Endothelial cell of umbilical vein (primary cell): ENCODE results near the gene CAPN2. TPM values are rescaled to one million over a fixed set of nuclear protein-coding genes. Genes with fewer than 3 reads are reported as not detected.

Source experiments
- BruUV-seq: library from RNA; stranded (reverse); fragments of 400-500 nt; replicated peaks from 2 replicates; lab custom pipeline; 2021; lab: Mats Ljungman, UMichigan
- CTCF ChIA-PET: fragments of 300-600, 350-600 bp; sonication (Branson Sonifier 250); formaldehyde crosslinking; loops from one replicate; lab custom pipeline; 2021; ENCODE audit warnings: antibody characterized with exemption, inconsistent platforms; lab: Charles Lee
- POLR2A ChIA-PET: fragments of 300-600, 350-600 bp; sonication (Branson Sonifier 250); formaldehyde crosslinking; loops from one replicate; lab custom pipeline; 2021; ENCODE audit warnings: antibody characterized with exemption, inconsistent platforms; lab: Charles Lee
- DNase-seq: peaks from one replicate; pipeline ENCODE4 v3.0.0-alpha.2; 2011; ENCODE audit warnings: low read depth, low spot score
- FAIRE-seq: peaks from 2 replicates; lab custom pipeline; 2011; peaks lifted over from hg19 to GRCh38; lab: Jason Lieb, UNC
- H2AFZ ChIP-seq: 2 replicates; pipeline ENCODE4 v1.6.0; 2012; ENCODE audit warnings: low read depth, low read length, control low read depth, inconsistent platforms
- H3K27ac ChIP-seq: 2 replicates; pipeline ENCODE4 v1.5.1; 2011; ENCODE audit warnings: low read depth, mild to moderate bottlenecking, control low read depth, low read length, moderate library complexity; ENCODE audit not compliant: insufficient read depth
- H3K27me3 ChIP-seq, 2 experiments: 2 replicates each; pipeline versions ENCODE4 v1.6.0 to v1.6.1; 2011; ENCODE audit warnings: low read length in 2 of 2, mixed read lengths in 1 of 2; ENCODE audit not compliant: control insufficient read depth in 2 of 2, insufficient read depth in 2 of 2
- H3K36me3 ChIP-seq, 2 experiments: 2 replicates in 1 of 2; 3 replicates in 1 of 2; pipeline ENCODE4 v1.5.1; 2011; ENCODE audit warnings: low read length in 2 of 2, mild to moderate bottlenecking in 1 of 2, moderate library complexity in 1 of 2; ENCODE audit not compliant: control insufficient read depth in 2 of 2, insufficient read depth in 2 of 2; ENCODE audit errors: extremely low read depth in 1 of 2
- H3K4me1 ChIP-seq: 3 replicates; pipeline ENCODE4 v1.5.1; 2011; ENCODE audit warnings: mild to moderate bottlenecking, low read length; ENCODE audit not compliant: control insufficient read depth, insufficient read depth; ENCODE audit errors: extremely low read depth
- H3K4me2 ChIP-seq: 2 replicates; pipeline ENCODE4 v1.6.1; 2011; ENCODE audit warnings: low read length, control low read depth, mixed read lengths; ENCODE audit not compliant: insufficient read depth
- H3K4me3 ChIP-seq, 3 experiments: fragments of 200-600 bp in 1 of 3; sonication (generic), shearing (Covaris generic) in 1 of 3; replicated peaks in 1 of 3; 2 replicates each; pipeline ENCODE4 v1.5.1; 2011 to 2016; ENCODE audit warnings: control low read depth in 3 of 3, low read length in 3 of 3, mild to moderate bottlenecking in 2 of 3, inconsistent platforms in 1 of 3, low read depth in 1 of 3, moderate library complexity in 1 of 3; ENCODE audit not compliant: insufficient read depth in 1 of 3
- H3K79me2 ChIP-seq: 2 replicates; pipeline ENCODE4 v1.6.0; 2012; ENCODE audit warnings: low read length, inconsistent platforms; ENCODE audit not compliant: control insufficient read depth, insufficient read depth
- H3K9ac ChIP-seq: replicated peaks from 2 replicates; pipeline ENCODE3; 2011; ENCODE audit warnings: low read length, control low read depth; ENCODE audit not compliant: insufficient read depth; ENCODE audit errors: extremely low read depth
- H3K9me1 ChIP-seq: replicated peaks from 3 replicates; pipeline ENCODE4 v1.6.0; 2011; ENCODE audit warnings: mild to moderate bottlenecking, low read length; ENCODE audit not compliant: control insufficient read depth, insufficient read depth; ENCODE audit errors: extremely low read depth
- H3K9me3 ChIP-seq: replicated peaks from 2 replicates; pipeline ENCODE4 v1.5.1; 2012; ENCODE audit warnings: low read length, inconsistent platforms; ENCODE audit not compliant: control insufficient read depth, insufficient read depth
- H4K20me1 ChIP-seq: replicated peaks from 2 replicates; pipeline ENCODE3; 2011; ENCODE audit warnings: mild to moderate bottlenecking, low read length; ENCODE audit not compliant: control insufficient read depth, insufficient read depth; ENCODE audit errors: extremely low read depth
- FOS ChIP-seq: IDR thresholded peaks from 2 replicates; pipeline ENCODE4 v1.6.1; 2011; ENCODE audit warnings: mild to moderate bottlenecking, low read length, moderate library complexity, borderline replicate concordance; ENCODE audit not compliant: insufficient read depth
- GATA2 ChIP-seq: IDR thresholded peaks from 2 replicates; pipeline ENCODE4 v1.7.0; 2011; ENCODE audit warnings: low read depth, mild to moderate bottlenecking, moderate library complexity, mixed read lengths, low read length; ENCODE audit not compliant: insufficient read length, insufficient read depth
- JUN ChIP-seq: IDR thresholded peaks from 2 replicates; pipeline ENCODE4 v1.6.1; 2011; ENCODE audit warnings: borderline replicate concordance, low read depth; ENCODE audit not compliant: insufficient read length, insufficient read depth
- dilution Hi-C: fragments of 300-500 bp; cut with MboI; formaldehyde crosslinking; loops from one replicate; pipeline ENCODE4 v1.15.0; 2019; ENCODE audit warnings: low sequenced_read_pairs; ENCODE audit not compliant: extremely low pct_ligation_motif_present
- intact Hi-C: fragments of 100-400 bp; cut with micrococcal nuclease; formaldehyde crosslinking; loops from one replicate; pipeline ENCODE4 v1.10.0; 2022
- polyA plus RNA-seq, 4 experiments: library from polyadenylated mRNA; depleted of rRNA in 3 of 4; stranded (reverse) in 3 of 4; unstranded in 1 of 4; fragments of >200 nt; gene quantifications; 2 replicates each; pipeline versions ENCODE4 v1.2.1 to v1.2.3, GENCODE V29; 2011 to 2012; ENCODE audit warnings: missing spikeins in 1 of 4
- total RNA-seq: library from RNA; stranded (reverse); gene quantifications from 2 replicates; pipeline ENCODE4 v1.2.3, GENCODE V29; 2021
- TF ChIP-seq, protein P1 (sequence below): IDR thresholded peaks from 2 replicates; pipeline ENCODE4 v1.6.1; 2011; ENCODE audit not compliant: insufficient read depth, insufficient read length

CAPN2 gene
- total and polyA plus RNA-seq, 2 donors (not counting 3 experiments of a cell fraction or from before 2014, with no cell fraction given), result 110 to 420 TPM

DNA sequence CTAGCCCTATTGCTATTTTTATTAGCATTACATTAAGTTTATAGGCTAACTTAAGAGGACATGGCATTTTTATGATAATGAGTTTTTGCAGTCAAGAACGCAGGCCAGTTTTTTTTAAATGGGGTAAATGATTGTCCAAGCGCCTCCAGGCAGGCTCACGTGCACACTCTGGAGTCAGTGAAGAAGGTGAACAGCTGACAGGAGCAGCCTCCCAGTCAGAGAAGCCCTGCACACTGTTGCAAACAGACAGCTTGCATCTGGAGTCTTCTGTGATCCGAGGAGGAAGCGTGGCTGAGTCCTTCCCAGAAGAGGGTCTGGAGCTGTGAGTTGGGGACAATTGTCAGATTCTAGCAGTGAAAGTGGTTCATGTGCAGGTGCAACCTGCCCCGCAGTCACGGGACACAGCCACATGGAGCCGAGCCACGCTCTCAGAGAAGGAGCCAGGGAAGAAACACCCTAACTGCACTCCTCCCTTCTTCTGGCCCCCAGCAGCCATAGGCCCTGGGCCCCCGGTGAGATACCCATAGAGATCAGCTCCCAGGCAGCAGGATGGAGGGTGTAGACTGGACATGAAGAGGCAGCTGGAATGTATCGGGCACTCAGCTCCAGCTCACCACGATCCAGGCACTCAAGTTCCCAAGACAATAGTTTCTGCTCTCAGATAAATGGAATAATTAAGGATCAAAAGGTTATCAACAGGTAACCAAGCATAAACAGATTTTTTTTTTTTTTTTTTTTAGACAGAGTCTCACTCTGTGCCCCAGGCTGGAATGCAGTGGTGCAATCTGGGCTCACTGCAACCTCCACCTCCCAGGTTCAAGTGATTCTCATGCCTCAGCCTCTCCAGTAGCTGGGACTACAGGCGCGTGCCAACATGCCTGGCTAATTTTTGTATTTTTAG, 26.4 kb downstream of the CAPN2 start:
- TF ChIP-seq JUN, result no peak
- no peak for TF ChIP-seq FOS
- TF ChIP-seq, protein P1, sequence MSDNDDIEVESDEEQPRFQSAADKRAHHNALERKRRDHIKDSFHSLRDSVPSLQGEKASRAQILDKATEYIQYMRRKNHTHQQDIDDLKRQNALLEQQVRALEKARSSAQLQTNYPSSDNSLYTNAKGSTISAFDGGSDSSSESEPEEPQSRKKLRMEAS, result no peak
- no peak for TF ChIP-seq GATA2
- Histone ChIP-seq H3K4me1 (peaks cover 52% of the 10 kb centered on the region), H3K9me3 (no peaks in the 10 kb centered on the region), H3K9ac (no peak overlapping the region), H3K4me2 (no peak overlapping the region), H3K36me3 (peaks cover 7 to 9% of the 10 kb centered on the region in 2 experiments), H3K79me2 (peaks cover 70% of the 10 kb centered on the region), H3K27me3 (no peaks in the 10 kb centered on the region), H3K4me3 (no peak overlapping the region), H2AFZ (no peak overlapping the region), H3K27ac (no peak overlapping the region), H3K9me1 (no peaks in the 10 kb centered on the region), H4K20me1 (no peaks in the 10 kb centered on the region)
- no TSS peak for BruUV-seq
- ChIA-PET CTCF (interaction anchor here (0.6 to 2.6 kb wide), 4 partner anchors 9 to 694 kb away, joined by 3 to 8 read pairs (median 4); no protein-coding TSS in a partner anchor), POLR2A (no interaction called here)
- DNase-seq, result no peak
- intact Hi-C loops (no loop called here), dilution Hi-C loops (no loop called here)
- FAIRE-seq, result no peak
